Activated CD4-positive, alpha-beta memory T cell treated with anti-CD3 and anti-CD28 coated beads for 36 hours (primary cell): ENCODE measurements around the gene LMNA. TPM values are rescaled to one million over a fixed set of nuclear protein-coding genes. Genes with fewer than 3 reads are reported as not detected.

Experiments
- CTCF ChIA-PET: fragments of 350-600 bp; sonication (Branson Sonifier 250); formaldehyde crosslinking; loops from one replicate; lab custom pipeline; 2021; ENCODE audit warnings: antibody characterized with exemption, inconsistent platforms; lab: Charles Lee
- POLR2A ChIA-PET: fragments of 350-600 bp; sonication (Branson Sonifier 250); formaldehyde crosslinking; loops from one replicate; lab custom pipeline; 2021; ENCODE audit warnings: antibody characterized with exemption; lab: Charles Lee
- DNase-seq: peaks from one replicate; pipeline ENCODE4 v3.0.0-alpha.2; 2020
- H3K27ac Mint-ChIP-seq: one replicate; pipeline ENCODE4 v1.8.0; 2021; ENCODE audit warnings: mixed read lengths
- H3K27me3 Mint-ChIP-seq: one replicate; pipeline ENCODE4 v1.8.0; 2021; ENCODE audit warnings: mixed read lengths
- H3K36me3 Mint-ChIP-seq: one replicate; pipeline ENCODE4 v1.8.0; 2021; ENCODE audit warnings: mixed read lengths
- H3K4me1 Mint-ChIP-seq: one replicate; pipeline ENCODE4 v1.8.0; 2021; ENCODE audit warnings: low read depth, mixed read lengths
- H3K4me3 Mint-ChIP-seq: one replicate; pipeline ENCODE4 v1.8.0; 2021; ENCODE audit warnings: mild to moderate bottlenecking, mixed read lengths
- H3K9me3 Mint-ChIP-seq: one replicate; pipeline ENCODE4 v1.8.0; 2021; ENCODE audit warnings: mixed read lengths
- intact Hi-C: fragments of 100-400 bp; cut with micrococcal nuclease; formaldehyde crosslinking; loops from one replicate; pipeline ENCODE4 v1.15.1; 2023
- total RNA-seq, 2 experiments: library from RNA; stranded (reverse); gene quantifications; one replicate each; pipeline ENCODE4 v1.2.3, GENCODE V29; 2021

LMNA gene
- total RNA-seq, 2 experiments from 2014 or later = 210 to 211 TPM

- H3K4me1 Mint-ChIP-seq = peaks cover 35% of the 10 kb centered on the region
- peak; percentile 64 for DNase-seq
- H3K36me3 Mint-ChIP-seq = no peaks in the 10 kb centered on the region
- CTCF ChIA-PET = interaction anchor here (0.5 to 18.7 kb wide), 25 partner anchors 9 to 300 kb away, joined by 3 to 310 read pairs (median 4); partner anchors contain the start of gene PMF1
- peak overlapping the region; percentile 81 for H3K27ac Mint-ChIP-seq
- H3K27me3 Mint-ChIP-seq = no peaks in the 10 kb centered on the region
- intact Hi-C loops = loop anchor here (1.0 to 5.0 kb wide), 5 partner anchors 15 to 191 kb away; partner anchors contain the start of genes CCT3 and TSACC
- peak overlapping the region; percentile 50 for H3K4me3 Mint-ChIP-seq
- POLR2A ChIA-PET = interaction anchor here (1.0 to 3.1 kb wide), 2 partner anchors 77 to 79 kb away, joined by 3 to 15 read pairs; no protein-coding TSS in a partner anchor
- no peaks in the 10 kb centered on the region for H3K9me3 Mint-ChIP-seq
These were observed 31.7 kb downstream of the LMNA start for GRCh38 chr1:156146020-156146768.

GRCh38 chr1:156146769-156147405, 32.4 kb downstream of the LMNA start:
- intact Hi-C loops = loop anchor here (1.0 to 5.0 kb wide), 5 partner anchors 14 to 190 kb away; partner anchors contain the start of genes CCT3 and TSACC
- POLR2A ChIA-PET = interaction anchor here (1.2 to 3.1 kb wide), 4 partner anchors 47 to 79 kb away, joined by 3 to 15 read pairs (median 6); partner anchors contain the start of gene SLC25A44
- Mint-ChIP-seq H3K4me1 (peaks cover 36% of the 10 kb centered on the region), H3K9me3 (no peaks in the 10 kb centered on the region), H3K36me3 (no peaks in the 10 kb centered on the region), H3K27ac (peak overlapping the region; percentile 81), H3K27me3 (no peaks in the 10 kb centered on the region), H3K4me3 (peak overlapping the region; percentile 50)
- CTCF ChIA-PET = interaction anchor here (0.6 to 18.7 kb wide), 16 partner anchors 9 to 299 kb away, joined by 3 to 310 read pairs (median 6); partner anchors contain the start of gene SLC25A44
- DNase-seq = peak; percentile 33

- Mint-ChIP-seq H3K9me3 (no peaks in the 10 kb centered on the region), H3K27me3 (no peaks in the 10 kb centered on the region), H3K4me3 (no peak overlapping the region), H3K27ac (peak overlapping the region; percentile 32), H3K4me1 (peaks cover 48% of the 10 kb centered on the region), H3K36me3 (no peaks in the 10 kb centered on the region)
- CTCF ChIA-PET = interaction anchor here (1.1 to 18.7 kb wide), 7 partner anchors 13 to 77 kb away, joined by 3 to 310 read pairs (median 6); partner anchors contain the start of gene SLC25A44
- POLR2A ChIA-PET = interaction anchor here (0.5 to 4.8 kb wide), 5 partner anchors 66 to 139 kb away, joined by 3 to 18 read pairs (median 7); partner anchors contain the start of gene PMF1
- intact Hi-C loops = loop anchor here (5.0 kb wide), 1 partner anchor 189 kb away; the partner anchor contains the start of genes CCT3 and TSACC
- no peak for DNase-seq
These were observed 33.7 kb downstream of the LMNA start for GRCh38 chr1:156148216-156148615.

GRCh38 chr1:156149374-156150332, 35.1 kb downstream of the LMNA start:
- intact Hi-C loops = loop anchor here (5.0 kb wide), 1 partner anchor 188 kb away; the partner anchor contains the start of genes CCT3 and TSACC
- H3K4me1 Mint-ChIP-seq = peaks cover 56% of the 10 kb centered on the region
- ChIA-PET POLR2A (interaction anchor here (1.0 to 4.8 kb wide), 4 partner anchors 15 to 76 kb away, joined by 3 to 18 read pairs (median 5); partner anchors contain the start of gene PMF1), CTCF (interaction anchor here (0.5 to 18.7 kb wide), 4 partner anchors 14 to 106 kb away, joined by 3 to 310 read pairs (median 3); no protein-coding TSS in a partner anchor)
- DNase-seq = no peak
- H3K27ac Mint-ChIP-seq = no peak overlapping the region
- no peaks in the 10 kb centered on the region for H3K36me3 Mint-ChIP-seq
- H3K9me3 Mint-ChIP-seq = no peaks in the 10 kb centered on the region
- no peak overlapping the region for H3K4me3 Mint-ChIP-seq
- H3K27me3 Mint-ChIP-seq = no peaks in the 10 kb centered on the region

GRCh38 chr1:156150333-156151011, 36.0 kb downstream of the LMNA start:
- H3K9me3 Mint-ChIP-seq = no peaks in the 10 kb centered on the region
- peak; percentile 44 for DNase-seq
- intact Hi-C loops = no loop called here
- peaks cover 56% of the 10 kb centered on the region for H3K4me1 Mint-ChIP-seq
- no peak overlapping the region for H3K4me3 Mint-ChIP-seq
- CTCF ChIA-PET = interaction anchor here (0.8 to 18.7 kb wide), 4 partner anchors 14 to 75 kb away, joined by 3 to 310 read pairs (median 4); no protein-coding TSS in a partner anchor
- no peaks in the 10 kb centered on the region for H3K36me3 Mint-ChIP-seq
- H3K27me3 Mint-ChIP-seq = no peaks in the 10 kb centered on the region
- POLR2A ChIA-PET = interaction anchor here (0.9 to 4.8 kb wide), 5 partner anchors 15 to 75 kb away, joined by 3 to 18 read pairs (median 5); partner anchors contain the start of gene PMF1
- H3K27ac Mint-ChIP-seq = no peak overlapping the region

GRCh38 chr1:156151093-156151688, 36.7 kb downstream of the LMNA start:
- Mint-ChIP-seq H3K4me1 (peaks cover 56% of the 10 kb centered on the region), H3K4me3 (no peak overlapping the region), H3K27ac (no peak overlapping the region), H3K27me3 (no peaks in the 10 kb centered on the region), H3K36me3 (peaks cover 5% of the 10 kb centered on the region), H3K9me3 (no peaks in the 10 kb centered on the region)
- intact Hi-C loops = no loop called here
- DNase-seq = no peak
- ChIA-PET CTCF (interaction anchor here (0.9 to 18.7 kb wide), 4 partner anchors 21 to 74 kb away, joined by 3 to 310 read pairs (median 4); no protein-coding TSS in a partner anchor), POLR2A (interaction anchor here (0.6 to 4.8 kb wide), 6 partner anchors 10 to 72 kb away, joined by 3 to 18 read pairs (median 4); partner anchors contain the start of gene PMF1)

- intact Hi-C loops = no loop called here
- no peaks in the 10 kb centered on the region for H3K9me3 Mint-ChIP-seq
- POLR2A ChIA-PET = interaction anchor here (0.9 to 4.8 kb wide), 3 partner anchors 9 to 65 kb away, joined by 3 to 18 read pairs (median 4); partner anchors contain the start of gene PMF1
- no peak for DNase-seq
- no peak overlapping the region for H3K4me3 Mint-ChIP-seq
- CTCF ChIA-PET = interaction anchor here (0.5 to 18.7 kb wide), 4 partner anchors 11 to 86 kb away, joined by 3 to 310 read pairs (median 6); no protein-coding TSS in a partner anchor
- H3K36me3 Mint-ChIP-seq = peaks cover 12% of the 10 kb centered on the region
- H3K27me3 Mint-ChIP-seq = no peaks in the 10 kb centered on the region
- no peak overlapping the region for H3K27ac Mint-ChIP-seq
- H3K4me1 Mint-ChIP-seq = peaks cover 58% of the 10 kb centered on the region
These were observed 38.1 kb downstream of the LMNA start for GRCh38 chr1:156152628-156153027.

GRCh38 chr1:156153362-156153761, 38.9 kb downstream of the LMNA start, which contains the start of gene SEMA4A:
Gene SEMA4A (plus strand): TSS chr1:156153585. CDS start chr1:156154579, 994 bp downstream.
- peak within 1 kb of the TSS; percentile 67 for H3K27ac Mint-ChIP-seq
- H3K27me3 Mint-ChIP-seq = no peaks in the 10 kb centered on the region
- peak within 1 kb of the TSS; percentile 80 for H3K4me3 Mint-ChIP-seq
- DNase-seq = no peak
- CTCF ChIA-PET = interaction anchor here (1.2 to 18.7 kb wide), 3 partner anchors 12 to 72 kb away, joined by 3 to 310 read pairs (median 9); no protein-coding TSS in a partner anchor
- POLR2A ChIA-PET = interaction anchor here (1.2 to 2.2 kb wide), 2 partner anchors 60 to 70 kb away, joined by 6 to 7 read pairs; partner anchors contain the start of gene PMF1
- peaks cover 19% of the 10 kb centered on the region for H3K36me3 Mint-ChIP-seq
- H3K4me1 Mint-ChIP-seq = peaks cover 58% of the 10 kb centered on the region
- intact Hi-C loops = no loop called here
- H3K9me3 Mint-ChIP-seq = no peaks in the 10 kb centered on the region

- intact Hi-C loops = no loop called here
- H3K27ac Mint-ChIP-seq = peak overlapping the region; percentile 67
- POLR2A ChIA-PET = interaction anchor here (1.2 to 2.3 kb wide), 6 partner anchors 10 to 69 kb away, joined by 3 to 9 read pairs (median 6); partner anchors contain the start of gene PMF1
- no peaks in the 10 kb centered on the region for H3K9me3 Mint-ChIP-seq
- peaks cover 26% of the 10 kb centered on the region for H3K36me3 Mint-ChIP-seq
- peak overlapping the region; percentile 80 for H3K4me3 Mint-ChIP-seq
- H3K4me1 Mint-ChIP-seq = peaks cover 67% of the 10 kb centered on the region
- CTCF ChIA-PET = interaction anchor here (0.6 to 18.7 kb wide), 5 partner anchors 13 to 93 kb away, joined by 3 to 310 read pairs (median 4); no protein-coding TSS in a partner anchor
- peak; percentile 80 for DNase-seq
- no peaks in the 10 kb centered on the region for H3K27me3 Mint-ChIP-seq
These were observed 39.8 kb downstream of the LMNA start for GRCh38 chr1:156154317-156154749.
